Uterus (tissue), 2 donors: ENCODE measurements around the gene ZPBP2.

Source experiments
- POLR2A ChIP-seq, 2 donors: fragments of 450-650 bp; IDR thresholded peaks; one replicate each; pipeline ENCODE4 v1.6.1; 2016; ENCODE audit warnings: antibody characterized with exemption in 2 of 2, mild to moderate bottlenecking in 1 of 2, moderate library complexity in 1 of 2
- TF ChIP-seq, protein P1 (sequence below), 4 experiments: fragments of 200-600 bp in 2 of 4; fragments of 450-650 bp in 2 of 4; sonication (generic) in 2 of 4; IDR thresholded peaks; one replicate each; pipeline ENCODE4 v1.5.1; 2016 to 2019; ENCODE audit warnings: antibody characterized with exemption in 4 of 4, mild to moderate bottlenecking in 2 of 4, moderate library complexity in 1 of 4

DNA sequence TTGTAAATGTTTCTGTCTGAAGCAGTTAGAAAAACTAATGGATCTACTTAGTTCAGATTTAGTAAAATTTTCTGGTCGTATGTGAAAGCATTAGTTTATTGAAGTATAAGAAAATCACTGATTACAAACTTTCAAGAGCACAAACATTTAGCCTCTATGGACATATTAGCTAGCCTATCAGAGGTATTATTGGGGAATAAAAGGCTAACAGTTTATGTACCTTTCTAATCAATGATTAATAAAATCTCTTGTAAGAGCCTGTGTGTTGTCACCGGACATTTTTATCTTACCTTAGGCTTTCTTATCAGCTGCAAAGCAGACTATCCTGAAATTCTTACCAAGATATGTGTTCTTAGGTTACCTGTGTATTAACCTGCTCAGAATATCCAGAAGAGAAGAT, 21.2 kb downstream of the ZPBP2 start:
- TF ChIP-seq, protein P1, sequence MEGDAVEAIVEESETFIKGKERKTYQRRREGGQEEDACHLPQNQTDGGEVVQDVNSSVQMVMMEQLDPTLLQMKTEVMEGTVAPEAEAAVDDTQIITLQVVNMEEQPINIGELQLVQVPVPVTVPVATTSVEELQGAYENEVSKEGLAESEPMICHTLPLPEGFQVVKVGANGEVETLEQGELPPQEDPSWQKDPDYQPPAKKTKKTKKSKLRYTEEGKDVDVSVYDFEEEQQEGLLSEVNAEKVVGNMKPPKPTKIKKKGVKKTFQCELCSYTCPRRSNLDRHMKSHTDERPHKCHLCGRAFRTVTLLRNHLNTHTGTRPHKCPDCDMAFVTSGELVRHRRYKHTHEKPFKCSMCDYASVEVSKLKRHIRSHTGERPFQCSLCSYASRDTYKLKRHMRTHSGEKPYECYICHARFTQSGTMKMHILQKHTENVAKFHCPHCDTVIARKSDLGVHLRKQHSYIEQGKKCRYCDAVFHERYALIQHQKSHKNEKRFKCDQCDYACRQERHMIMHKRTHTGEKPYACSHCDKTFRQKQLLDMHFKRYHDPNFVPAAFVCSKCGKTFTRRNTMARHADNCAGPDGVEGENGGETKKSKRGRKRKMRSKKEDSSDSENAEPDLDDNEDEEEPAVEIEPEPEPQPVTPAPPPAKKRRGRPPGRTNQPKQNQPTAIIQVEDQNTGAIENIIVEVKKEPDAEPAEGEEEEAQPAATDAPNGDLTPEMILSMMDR (IDR thresholded peaks at IDR 0.05): no peak
- TF ChIP-seq POLR2A (IDR thresholded peaks at IDR 0.05): no peak
